Measurements from ENCODE around the gene RCN2. TPM values are rescaled to one million over a fixed set of nuclear protein-coding genes. Genes with fewer than 3 reads are reported as not detected.
A peak's percentile ranks its signal among the peaks of the same experiment; 100 is the strongest.

Gene RCN2
- total and polyA plus RNA-seq, 2 donors: 31.6 to 51.7 TPM

DNA sequence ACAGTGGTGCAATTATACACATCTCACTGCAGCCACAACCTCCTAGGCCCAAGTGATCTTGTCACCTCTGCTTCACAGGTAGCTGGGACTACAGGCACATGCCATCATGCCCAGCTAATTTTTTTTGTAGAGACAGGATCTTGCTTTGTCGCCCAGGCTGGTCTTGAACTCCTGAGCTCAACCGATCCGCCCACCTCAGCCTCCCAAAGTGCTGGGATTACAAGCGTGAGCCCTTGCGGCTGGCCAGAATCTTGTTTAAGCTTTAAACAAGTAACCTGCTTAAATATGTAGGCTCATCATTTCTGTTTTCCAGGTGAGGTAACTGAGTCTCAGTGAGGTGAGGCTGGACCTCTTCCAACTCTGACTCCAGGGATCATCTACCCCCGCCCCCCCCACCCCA, 55.7 kb downstream of the RCN2 start:
- no peaks in the 10 kb centered on the region for H3K9me3 ChIP-seq (ENCODE audit: control insufficient read depth in 2 of 2, insufficient read depth in 1 of 2, low read length in 1 of 2)
- no peaks in the 10 kb centered on the region for H3K36me3 ChIP-seq (ENCODE audit: control insufficient read depth in 2 of 2, insufficient read depth in 2 of 2, low read length in 1 of 2)
- H3K4me1 ChIP-seq (ENCODE audit: control insufficient read depth in 2 of 2, insufficient read depth in 2 of 2, low read length in 2 of 2): peaks cover 0 to 17% of the 10 kb centered on the region in 2 donors
- H3K27me3 ChIP-seq (ENCODE audit: control insufficient read depth in 2 of 2, insufficient read depth in 1 of 2, low read length in 1 of 2): no peaks in the 10 kb centered on the region
- no peak overlapping the region for H3K27ac ChIP-seq (ENCODE audit: low read depth in 1 of 2, low read length in 1 of 2)
- DNase-seq (ENCODE audit: low read depth in 6 of 9, low spot score in 9 of 9): no peak
- 94% methylated on average over 6 of the region's 6 CpGs for WGBS
- no peak overlapping the region for H3K4me3 ChIP-seq (ENCODE audit: low read length in 2 of 2)

DNA sequence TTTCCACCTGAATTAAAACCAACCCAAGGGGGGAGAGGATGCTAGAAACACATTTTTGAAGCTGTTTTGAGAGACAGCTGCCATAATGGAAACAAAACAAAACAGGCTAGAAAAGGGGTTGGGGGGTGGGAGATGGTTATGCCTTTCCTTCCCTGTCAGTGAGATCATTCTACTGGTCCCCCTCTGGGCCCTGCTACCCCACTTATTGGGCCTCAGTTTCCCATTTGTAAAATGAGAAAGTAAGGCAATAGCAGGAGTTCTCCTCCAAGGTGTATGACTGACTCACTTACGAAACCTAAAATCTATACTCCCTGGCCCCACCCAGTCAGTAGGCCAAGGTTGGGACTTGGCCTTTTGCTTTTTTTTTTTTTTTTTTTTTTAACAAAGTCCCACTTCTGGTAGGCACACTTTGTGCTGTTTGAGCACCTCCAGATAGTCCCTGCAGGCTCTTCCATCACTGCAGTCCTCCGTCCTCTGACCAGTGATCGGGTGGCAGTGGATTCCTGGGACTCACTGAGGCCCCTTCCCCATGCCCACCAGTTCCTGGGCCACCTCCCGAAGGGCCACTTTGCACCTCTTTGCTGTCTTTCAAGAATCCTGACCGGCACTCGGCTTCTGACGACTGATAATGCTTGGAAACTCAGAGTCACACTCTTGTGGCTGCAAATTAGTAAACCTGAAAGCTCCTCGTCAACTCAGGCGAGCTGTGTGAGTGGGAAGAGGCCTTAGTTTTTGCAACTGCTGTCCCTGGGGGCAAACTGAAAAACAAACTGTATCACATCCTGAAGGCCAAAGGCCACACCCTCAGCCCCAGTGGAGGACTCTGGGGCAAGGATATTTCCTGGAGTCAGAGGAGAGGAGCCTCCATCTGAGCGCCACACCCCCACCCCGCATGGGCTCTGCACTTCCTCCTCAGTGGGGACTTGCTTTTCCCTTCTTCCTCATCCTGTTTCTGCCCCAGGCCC, 56.6 kb downstream of the RCN2 start:
- WGBS: 91% methylated on average over 11 of the region's 11 CpGs
- Histone ChIP-seq H3K9me3 (ENCODE audit: control insufficient read depth in 2 of 2, insufficient read depth in 1 of 2, low read length in 1 of 2) (no peaks in the 10 kb centered on the region), H3K4me3 (ENCODE audit: low read length in 2 of 2) (no peak overlapping the region), H3K36me3 (ENCODE audit: control insufficient read depth in 2 of 2, insufficient read depth in 2 of 2, low read length in 1 of 2) (no peaks in the 10 kb centered on the region), H3K4me1 (ENCODE audit: control insufficient read depth in 2 of 2, insufficient read depth in 2 of 2, low read length in 2 of 2) (peaks cover 0 to 17% of the 10 kb centered on the region in 2 donors), H3K27me3 (ENCODE audit: control insufficient read depth in 2 of 2, insufficient read depth in 1 of 2, low read length in 1 of 2) (no peaks in the 10 kb centered on the region), H3K27ac (ENCODE audit: low read depth in 1 of 2, low read length in 1 of 2) (peak overlapping the region in 1 of 2 donors; percentile 32)
- DNase-seq (ENCODE audit: low read depth in 6 of 9, low spot score in 9 of 9): no peak

DNA sequence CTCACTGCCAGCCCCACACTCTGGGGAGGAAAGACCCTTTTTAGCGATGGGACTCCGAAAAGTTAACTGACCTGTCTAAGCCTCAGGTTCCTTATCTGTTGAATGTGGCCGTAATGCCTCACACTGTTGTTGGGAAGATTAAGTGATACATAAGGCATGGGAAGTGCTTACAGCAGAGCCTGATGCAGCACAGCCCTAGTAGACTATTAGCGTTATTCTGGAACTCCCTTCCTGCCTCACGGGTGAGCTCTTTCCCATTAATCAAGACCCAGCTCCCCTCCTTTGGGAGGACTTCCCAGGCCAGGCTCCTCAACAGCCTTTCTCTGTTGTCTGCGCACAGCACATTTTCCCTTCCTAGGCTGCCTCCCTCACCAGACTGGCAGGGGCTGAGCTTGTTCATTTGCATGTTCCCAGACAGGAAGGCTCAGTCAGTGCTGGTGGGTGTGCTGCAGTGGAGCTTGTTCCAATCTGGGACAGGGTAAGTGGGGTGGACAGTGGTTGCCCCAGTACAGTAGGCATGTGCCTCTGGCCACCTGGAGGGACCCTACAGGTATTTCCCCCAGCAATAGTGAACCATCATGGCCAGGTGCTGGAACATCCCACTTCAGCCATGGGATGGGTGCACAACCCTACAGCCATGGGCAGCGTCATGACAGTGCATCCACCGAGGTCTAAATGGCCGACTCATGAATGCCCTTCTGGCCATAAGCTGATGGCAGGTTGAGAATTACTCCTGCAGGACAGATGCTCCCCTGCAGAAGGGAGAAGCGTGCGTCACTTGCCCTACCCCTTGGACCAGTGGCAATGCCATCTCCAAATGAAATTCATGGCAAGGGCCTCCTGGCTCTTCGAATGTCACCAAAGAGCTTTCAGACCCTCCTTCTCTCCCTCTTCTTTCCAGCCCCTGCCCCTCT, 57.6 kb downstream of the RCN2 start:
- no peaks in the 10 kb centered on the region for H3K9me3 ChIP-seq (ENCODE audit: control insufficient read depth in 2 of 2, insufficient read depth in 1 of 2, low read length in 1 of 2)
- H3K27ac ChIP-seq (ENCODE audit: low read depth in 1 of 2, low read length in 1 of 2): peak overlapping the region in 1 of 2 donors; percentile 32
- H3K4me3 ChIP-seq (ENCODE audit: low read length in 2 of 2): no peak overlapping the region
- DNase-seq (ENCODE audit: low read depth in 6 of 9, low spot score in 9 of 9): no peak
- peaks cover 0 to 21% of the 10 kb centered on the region in 2 donors for H3K4me1 ChIP-seq (ENCODE audit: control insufficient read depth in 2 of 2, insufficient read depth in 2 of 2, low read length in 2 of 2)
- no peaks in the 10 kb centered on the region for H3K36me3 ChIP-seq (ENCODE audit: control insufficient read depth in 2 of 2, insufficient read depth in 2 of 2, low read length in 1 of 2)
- WGBS: 94% methylated on average over 12 of the region's 12 CpGs
- H3K27me3 ChIP-seq (ENCODE audit: control insufficient read depth in 2 of 2, insufficient read depth in 1 of 2, low read length in 1 of 2): no peaks in the 10 kb centered on the region

GRCh38 chr15:76991048-76991447, 59.5 kb downstream of the RCN2 start:
- Histone ChIP-seq H3K27ac (ENCODE audit: low read depth in 1 of 2, low read length in 1 of 2) (no peak overlapping the region), H3K4me3 (ENCODE audit: low read length in 2 of 2) (no peak overlapping the region), H3K27me3 (ENCODE audit: control insufficient read depth in 2 of 2, insufficient read depth in 1 of 2, low read length in 1 of 2) (no peaks in the 10 kb centered on the region), H3K9me3 (ENCODE audit: control insufficient read depth in 2 of 2, insufficient read depth in 1 of 2, low read length in 1 of 2) (no peaks in the 10 kb centered on the region), H3K4me1 (ENCODE audit: control insufficient read depth in 2 of 2, insufficient read depth in 2 of 2, low read length in 2 of 2) (peaks cover 12 to 40% of the 10 kb centered on the region in 2 donors), H3K36me3 (ENCODE audit: control insufficient read depth in 2 of 2, insufficient read depth in 2 of 2, low read length in 1 of 2) (no peaks in the 10 kb centered on the region)
- WGBS: 99% methylated on average over 7 of the region's 7 CpGs
- DNase-seq (ENCODE audit: low read depth in 6 of 9, low spot score in 9 of 9): no peak

DNA sequence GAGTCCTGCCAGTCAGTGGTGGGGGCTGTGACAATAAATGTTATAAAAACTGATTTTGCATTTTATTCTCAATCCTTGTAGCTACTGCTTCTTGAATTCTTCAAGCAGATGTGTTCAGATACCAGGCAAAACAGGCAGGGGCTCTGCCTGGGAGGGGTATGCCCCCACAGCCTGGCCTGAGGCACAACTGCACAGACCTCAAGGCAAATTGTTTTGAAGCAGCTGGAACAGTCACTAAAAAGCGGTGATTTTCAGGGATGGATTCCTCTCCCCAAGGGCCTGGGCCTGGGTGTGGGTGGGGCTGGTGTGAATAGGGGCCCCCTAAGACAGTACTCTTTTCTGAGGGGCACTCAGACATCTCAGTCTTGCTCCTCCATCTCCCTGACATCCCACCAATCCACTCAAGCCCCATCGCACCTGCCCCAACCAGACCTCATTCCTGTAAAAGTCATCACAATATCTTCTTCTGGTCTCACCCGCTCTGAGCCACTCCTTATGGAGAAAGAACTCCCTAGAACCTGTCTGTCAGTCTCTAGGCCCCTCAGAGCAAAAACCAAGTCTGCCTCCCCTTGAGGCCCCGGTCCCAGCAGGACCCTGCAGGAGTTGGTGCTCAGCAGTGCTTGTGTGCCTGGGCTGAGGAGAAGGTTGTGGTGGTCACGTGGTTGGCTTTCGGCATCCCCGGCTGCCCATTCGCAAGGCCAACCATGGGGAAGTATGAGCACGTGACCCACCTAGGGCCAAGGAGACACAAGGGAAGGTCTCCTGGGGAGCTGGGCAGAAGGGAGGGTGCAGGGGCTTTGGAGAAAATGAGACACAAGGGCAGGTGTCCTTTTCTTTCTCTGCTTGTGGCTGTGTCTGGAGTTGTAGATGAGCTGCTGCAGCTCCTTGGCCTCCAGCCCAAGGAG, 60.4 kb downstream of the RCN2 start:
- Histone ChIP-seq H3K4me1 (ENCODE audit: control insufficient read depth in 2 of 2, insufficient read depth in 2 of 2, low read length in 2 of 2) (peaks cover 18 to 47% of the 10 kb centered on the region in 2 donors), H3K9me3 (ENCODE audit: control insufficient read depth in 2 of 2, insufficient read depth in 1 of 2, low read length in 1 of 2) (no peaks in the 10 kb centered on the region), H3K36me3 (ENCODE audit: control insufficient read depth in 2 of 2, insufficient read depth in 2 of 2, low read length in 1 of 2) (no peaks in the 10 kb centered on the region), H3K27me3 (ENCODE audit: control insufficient read depth in 2 of 2, insufficient read depth in 1 of 2, low read length in 1 of 2) (no peaks in the 10 kb centered on the region), H3K27ac (ENCODE audit: low read depth in 1 of 2, low read length in 1 of 2) (no peak overlapping the region), H3K4me3 (ENCODE audit: low read length in 2 of 2) (no peak overlapping the region)
- DNase-seq (ENCODE audit: low read depth in 6 of 9, low spot score in 9 of 9): no peak
- WGBS: 97% methylated on average over 9 of the region's 9 CpGs

DNA sequence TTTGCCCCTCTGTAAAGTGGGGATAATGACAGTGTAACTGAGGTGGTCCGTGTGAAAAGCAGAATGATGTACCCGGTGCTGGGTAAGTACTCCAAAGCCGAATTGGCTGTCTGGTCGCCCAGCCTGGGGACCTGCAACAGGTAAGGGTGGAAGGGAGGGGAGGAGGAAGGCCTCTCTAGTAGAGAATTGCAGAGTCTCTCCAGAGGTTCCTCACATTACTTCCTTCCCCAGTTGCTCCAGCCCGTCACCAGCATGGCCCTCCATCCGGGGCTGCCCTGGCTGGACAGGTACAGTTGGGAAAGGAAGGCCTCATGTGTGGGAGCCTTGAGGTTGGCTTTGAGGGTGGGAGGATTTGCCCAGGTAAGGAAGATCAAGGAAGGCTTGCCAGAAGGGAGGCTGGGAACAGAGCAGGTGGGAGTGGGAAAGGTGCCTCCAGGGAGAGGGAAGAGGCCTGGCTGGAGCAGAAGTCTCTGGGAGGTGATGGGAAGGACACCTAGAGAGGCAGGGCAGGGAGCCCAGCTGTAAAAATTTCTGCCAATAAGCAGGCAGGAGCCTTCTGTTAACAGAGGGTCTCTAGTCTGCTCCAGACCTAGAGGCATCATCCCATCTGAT, 61.7 kb downstream of the RCN2 start:
- Histone ChIP-seq H3K4me1 (ENCODE audit: control insufficient read depth in 2 of 2, insufficient read depth in 2 of 2, low read length in 2 of 2) (peaks cover 18 to 48% of the 10 kb centered on the region in 2 donors), H3K4me3 (ENCODE audit: low read length in 2 of 2) (no peak overlapping the region), H3K9me3 (ENCODE audit: control insufficient read depth in 2 of 2, insufficient read depth in 1 of 2, low read length in 1 of 2) (no peaks in the 10 kb centered on the region), H3K27ac (ENCODE audit: low read depth in 1 of 2, low read length in 1 of 2) (no peak overlapping the region), H3K27me3 (ENCODE audit: control insufficient read depth in 2 of 2, insufficient read depth in 1 of 2, low read length in 1 of 2) (no peaks in the 10 kb centered on the region), H3K36me3 (ENCODE audit: control insufficient read depth in 2 of 2, insufficient read depth in 2 of 2, low read length in 1 of 2) (no peaks in the 10 kb centered on the region)
- no peak for DNase-seq (ENCODE audit: low read depth in 6 of 9, low spot score in 9 of 9)
- WGBS: 96% methylated on average over 6 of the region's 6 CpGs

DNA sequence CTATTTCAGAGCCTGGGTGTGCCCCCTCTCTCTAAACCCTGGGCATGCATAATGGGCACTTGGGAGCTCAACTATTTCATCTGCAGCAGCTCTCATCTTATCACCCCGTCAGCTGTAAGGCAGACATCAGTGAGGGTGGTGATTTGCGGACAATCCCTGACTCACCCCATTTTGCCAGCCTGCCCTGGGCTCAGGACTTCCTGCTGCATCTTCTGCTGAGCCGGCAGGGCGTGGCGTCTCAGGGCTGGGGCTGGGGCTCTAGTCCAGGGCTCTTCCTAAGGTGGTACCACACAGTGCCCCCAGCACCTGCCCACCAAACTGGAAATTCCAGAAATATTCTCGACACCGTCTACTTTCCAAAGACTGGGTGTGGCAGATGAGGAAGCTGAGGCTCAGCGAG, 62.5 kb downstream of the RCN2 start:
- H3K27me3 ChIP-seq (ENCODE audit: control insufficient read depth in 2 of 2, insufficient read depth in 1 of 2, low read length in 1 of 2): no peaks in the 10 kb centered on the region
- H3K4me3 ChIP-seq (ENCODE audit: low read length in 2 of 2): no peak overlapping the region
- no peak for DNase-seq (ENCODE audit: low read depth in 6 of 9, low spot score in 9 of 9)
- 93% methylated on average over 8 of the region's 8 CpGs for WGBS
- no peaks in the 10 kb centered on the region for H3K9me3 ChIP-seq (ENCODE audit: control insufficient read depth in 2 of 2, insufficient read depth in 1 of 2, low read length in 1 of 2)
- H3K4me1 ChIP-seq (ENCODE audit: control insufficient read depth in 2 of 2, insufficient read depth in 2 of 2, low read length in 2 of 2): peaks cover 18 to 46% of the 10 kb centered on the region in 2 donors
- H3K36me3 ChIP-seq (ENCODE audit: control insufficient read depth in 2 of 2, insufficient read depth in 2 of 2, low read length in 1 of 2): no peaks in the 10 kb centered on the region
- H3K27ac ChIP-seq (ENCODE audit: low read depth in 1 of 2, low read length in 1 of 2): peak overlapping the region in 1 of 2 donors; percentile 38

- WGBS: 95% methylated on average over 6 of the region's 6 CpGs
- peak overlapping the region in 1 of 2 donors; percentile 50 for H3K4me3 ChIP-seq (ENCODE audit: low read length in 2 of 2)
These were observed 62.9 kb downstream of the RCN2 start for GRCh38 chr15:76994496-76994895.

More at GRCh38 chr15:76994496-76994895, 62.9 kb downstream of the RCN2 start:
- Histone ChIP-seq H3K27ac (ENCODE audit: low read depth in 1 of 2, low read length in 1 of 2) (peak overlapping the region; percentile 89 to 91), H3K36me3 (ENCODE audit: control insufficient read depth in 2 of 2, insufficient read depth in 2 of 2, low read length in 1 of 2) (no peaks in the 10 kb centered on the region), H3K4me1 (ENCODE audit: control insufficient read depth in 2 of 2, insufficient read depth in 2 of 2, low read length in 2 of 2) (peaks cover 18 to 45% of the 10 kb centered on the region in 2 donors), H3K27me3 (ENCODE audit: control insufficient read depth in 2 of 2, insufficient read depth in 1 of 2, low read length in 1 of 2) (no peaks in the 10 kb centered on the region), H3K9me3 (ENCODE audit: control insufficient read depth in 2 of 2, insufficient read depth in 1 of 2, low read length in 1 of 2) (no peaks in the 10 kb centered on the region)
- DNase-seq (ENCODE audit: low read depth in 6 of 9, low spot score in 9 of 9): no peak
